Activated T-cell treated with anti-CD3 and anti-CD28 coated beads, Interleukin-2, amount 50 U/mL, for 24 hours (primary cell): ENCODE measurements around the gene PDE4D.

Experiments used
- DNase-seq: peaks from one replicate; pipeline ENCODE4 v3.0.0-alpha.2; 2020
- H3K27ac Mint-ChIP-seq: 2 replicates; pipeline ENCODE4 v1.8.0; 2020; ENCODE audit warnings: mild to moderate bottlenecking, mixed read lengths
- H3K27me3 Mint-ChIP-seq: 2 replicates; pipeline ENCODE4 v1.8.0; 2020; ENCODE audit warnings: mixed read lengths
- H3K36me3 Mint-ChIP-seq: 2 replicates; pipeline ENCODE4 v1.8.0; 2020; ENCODE audit warnings: low read depth, mixed read lengths
- H3K4me1 Mint-ChIP-seq: 2 replicates; pipeline ENCODE4 v1.8.0; 2020; ENCODE audit warnings: low read depth, mixed read lengths
- H3K4me3 Mint-ChIP-seq: 2 replicates; pipeline ENCODE4 v1.8.0; 2020; ENCODE audit warnings: mild to moderate bottlenecking, moderate library complexity, mixed read lengths
- H3K9me3 Mint-ChIP-seq: 2 replicates; pipeline ENCODE4 v1.8.0; 2020; ENCODE audit warnings: mixed read lengths

The PDE4D gene

DNA sequence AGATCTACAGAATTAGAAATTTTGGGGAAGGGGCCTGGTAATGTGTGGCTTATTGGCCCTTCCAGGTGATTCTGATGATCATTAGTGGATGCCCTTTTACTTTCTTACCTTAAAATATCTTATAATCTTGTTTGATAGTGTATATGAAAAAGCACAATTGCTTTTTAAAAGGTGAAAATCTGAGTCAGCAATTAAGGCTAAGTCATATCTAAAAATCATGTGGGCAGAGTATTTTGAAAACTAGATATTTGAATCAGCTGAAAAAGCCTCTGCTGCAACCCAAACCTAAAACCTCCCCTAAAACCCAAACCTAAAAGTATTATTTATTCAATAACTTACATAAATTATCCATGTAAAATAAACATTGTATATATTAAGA is 359.8 kb downstream of the PDE4D start:
- Mint-ChIP-seq H3K4me3 (no peak overlapping the region), H3K36me3 (no peaks in the 10 kb centered on the region), H3K27ac (no peak overlapping the region), H3K27me3 (no peaks in the 10 kb centered on the region), H3K4me1 (no peaks in the 10 kb centered on the region), H3K9me3 (no peaks in the 10 kb centered on the region)
- DNase-seq: no peak

DNA sequence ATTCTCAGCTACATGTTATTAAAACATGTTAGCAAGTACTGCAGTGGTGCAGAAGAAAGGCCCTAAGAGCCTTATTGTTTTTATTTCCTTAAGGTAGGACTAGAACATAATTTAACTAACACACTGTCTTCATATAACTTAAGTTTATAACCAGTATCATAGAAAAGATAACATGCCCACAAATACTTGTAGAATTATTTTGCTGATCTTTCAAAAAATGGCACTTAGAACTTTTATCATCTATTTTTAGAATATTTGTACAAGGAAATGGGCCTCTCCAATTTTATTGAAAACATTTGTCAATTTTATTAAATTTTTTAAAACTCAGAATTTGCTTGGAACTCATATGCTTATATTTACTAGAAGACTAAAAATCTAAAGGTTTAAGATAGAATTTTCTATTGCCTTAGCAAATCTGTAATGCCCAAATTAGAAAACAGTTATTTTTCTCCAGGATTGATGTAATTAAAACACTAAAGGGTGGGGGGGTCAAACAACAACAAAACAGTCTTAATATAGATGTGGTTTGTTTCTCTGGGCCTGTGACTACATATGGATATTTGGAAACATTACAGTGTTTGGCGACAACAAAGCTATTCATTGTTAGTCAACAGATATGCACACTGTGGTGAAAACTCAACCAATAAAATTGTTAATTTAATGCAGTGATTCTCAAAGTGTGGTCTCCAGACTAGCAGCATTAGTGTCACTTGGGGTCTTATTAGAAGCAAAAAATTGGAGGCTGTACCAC is 360.4 kb downstream of the PDE4D start:
- Mint-ChIP-seq H3K4me3 (no peak overlapping the region), H3K36me3 (no peaks in the 10 kb centered on the region), H3K9me3 (no peaks in the 10 kb centered on the region), H3K4me1 (no peaks in the 10 kb centered on the region), H3K27ac (no peak overlapping the region), H3K27me3 (no peaks in the 10 kb centered on the region)
- no peak for DNase-seq

- no peak overlapping the region for H3K4me3 Mint-ChIP-seq
- H3K36me3 Mint-ChIP-seq: no peaks in the 10 kb centered on the region
These were observed 364.3 kb downstream of the PDE4D start for GRCh38 chr5:59529239-59529638.

DNA sequence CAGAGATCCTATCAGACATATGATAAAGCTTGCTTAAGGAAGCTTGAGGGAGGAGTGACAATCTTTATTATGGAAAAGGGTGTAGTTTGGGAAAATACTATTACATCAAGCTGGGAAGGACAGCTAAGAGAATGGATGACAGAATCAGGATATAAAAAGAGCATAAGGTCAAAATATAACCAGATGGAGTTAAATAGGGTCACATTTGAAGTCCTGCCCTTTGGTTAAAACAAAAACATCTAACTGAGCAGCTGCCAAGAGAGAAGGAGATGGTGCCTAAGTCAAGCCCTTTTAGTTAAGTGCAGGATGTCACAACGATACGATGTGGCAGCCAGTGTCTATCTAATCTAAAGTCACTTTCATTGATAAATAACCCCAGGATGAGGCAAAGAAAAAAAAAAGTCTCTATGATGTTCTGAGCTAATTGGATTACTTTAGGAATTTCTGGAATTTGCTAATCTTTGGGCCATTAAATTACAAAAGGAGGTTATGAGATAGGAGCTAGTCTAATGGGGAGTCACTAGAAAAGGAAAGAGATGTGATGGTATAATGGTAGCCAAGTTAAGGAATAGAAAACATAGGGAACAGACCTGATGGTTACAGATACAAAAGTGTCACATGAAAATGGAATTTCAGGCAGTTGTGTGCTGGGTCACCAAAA is 365.2 kb downstream of the PDE4D start:
- H3K27ac Mint-ChIP-seq: no peak overlapping the region
- peaks cover 8% of the 10 kb centered on the region for H3K9me3 Mint-ChIP-seq
- no peak for DNase-seq
- no peak overlapping the region for H3K4me3 Mint-ChIP-seq
- H3K4me1 Mint-ChIP-seq: no peaks in the 10 kb centered on the region
- no peaks in the 10 kb centered on the region for H3K27me3 Mint-ChIP-seq
- no peaks in the 10 kb centered on the region for H3K36me3 Mint-ChIP-seq

More at GRCh38 chr5:59529239-59529638, 364.3 kb downstream of the PDE4D start:
- H3K4me1 Mint-ChIP-seq: no peaks in the 10 kb centered on the region
- no peak overlapping the region for H3K27ac Mint-ChIP-seq
- no peak for DNase-seq
- H3K9me3 Mint-ChIP-seq: peaks cover 2% of the 10 kb centered on the region
- H3K27me3 Mint-ChIP-seq: no peaks in the 10 kb centered on the region

DNA sequence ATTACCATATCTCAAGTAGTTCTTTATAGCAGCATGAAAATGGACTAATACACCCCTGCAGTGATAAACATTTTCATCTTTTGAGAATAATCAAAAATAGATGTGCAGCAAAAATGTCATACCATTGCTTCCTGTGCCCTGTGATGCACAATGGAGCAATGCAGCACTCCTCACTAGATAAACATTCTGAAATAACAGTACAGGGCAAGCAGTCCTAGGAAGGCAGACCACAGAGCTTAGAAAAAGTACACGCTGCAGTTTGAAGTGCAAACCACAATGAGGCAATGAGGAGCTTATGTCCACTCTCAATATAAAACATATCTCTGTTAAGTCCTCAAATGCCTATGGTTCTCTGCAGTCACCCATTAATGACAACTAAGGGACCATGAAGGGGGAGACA is 367.6 kb downstream of the PDE4D start:
- DNase-seq: no peak
- Mint-ChIP-seq H3K27me3 (no peaks in the 10 kb centered on the region), H3K36me3 (no peaks in the 10 kb centered on the region), H3K9me3 (peaks cover 8% of the 10 kb centered on the region), H3K4me3 (no peak overlapping the region), H3K4me1 (no peaks in the 10 kb centered on the region), H3K27ac (no peak overlapping the region)

DNA sequence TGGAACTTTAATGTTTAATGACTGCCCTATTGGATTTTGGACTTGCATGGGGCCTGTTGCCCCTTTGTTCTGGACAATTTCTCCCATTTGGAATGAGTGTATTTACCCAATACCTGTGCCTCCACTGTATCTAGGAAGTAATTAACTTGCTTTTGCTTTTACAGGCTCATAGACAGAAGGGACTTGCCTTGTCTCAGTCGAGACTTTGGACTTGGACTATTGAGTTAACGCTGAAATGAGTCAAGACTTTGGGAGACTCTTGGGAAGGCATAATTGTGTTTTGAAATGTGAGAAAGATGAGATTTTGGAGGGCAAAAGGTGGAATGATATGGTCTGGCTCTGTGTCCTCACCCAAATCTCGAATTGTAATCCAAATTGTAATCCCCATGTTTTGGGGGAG is 368.2 kb downstream of the PDE4D start:
- Mint-ChIP-seq H3K9me3 (peaks cover 8% of the 10 kb centered on the region), H3K4me3 (no peak overlapping the region), H3K27ac (no peak overlapping the region), H3K36me3 (no peaks in the 10 kb centered on the region), H3K27me3 (no peaks in the 10 kb centered on the region), H3K4me1 (no peaks in the 10 kb centered on the region)
- DNase-seq: no peak

DNA sequence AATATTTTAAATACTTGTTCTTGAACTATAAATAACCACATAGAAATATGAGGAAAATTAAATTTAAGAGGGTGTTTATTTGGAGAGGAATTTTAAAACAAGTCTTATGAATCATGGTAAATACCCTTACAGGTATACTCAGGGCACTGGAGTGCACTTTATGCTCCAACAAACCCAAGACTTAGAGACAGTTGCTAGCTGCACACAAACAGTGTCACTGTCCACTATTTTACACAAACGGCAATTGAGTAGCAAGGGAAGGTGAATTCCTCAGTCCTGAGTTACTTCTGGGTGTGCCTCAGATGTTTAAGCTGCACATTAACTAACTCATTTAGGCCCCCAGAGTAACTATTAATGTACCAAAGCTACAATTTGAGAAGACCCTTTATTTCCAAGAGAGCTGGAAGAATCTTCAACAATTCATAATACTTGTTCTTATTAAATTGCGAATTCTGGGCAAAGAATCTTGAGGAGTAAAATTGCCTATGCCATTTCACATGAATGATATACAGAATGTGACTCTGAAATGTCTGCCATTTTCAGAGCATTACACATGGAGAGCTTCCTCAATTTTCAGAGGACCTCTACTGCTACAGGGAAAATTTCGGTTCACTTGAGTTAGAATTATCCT is 371.2 kb downstream of the PDE4D start:
- no peak overlapping the region for H3K27ac Mint-ChIP-seq

DNA sequence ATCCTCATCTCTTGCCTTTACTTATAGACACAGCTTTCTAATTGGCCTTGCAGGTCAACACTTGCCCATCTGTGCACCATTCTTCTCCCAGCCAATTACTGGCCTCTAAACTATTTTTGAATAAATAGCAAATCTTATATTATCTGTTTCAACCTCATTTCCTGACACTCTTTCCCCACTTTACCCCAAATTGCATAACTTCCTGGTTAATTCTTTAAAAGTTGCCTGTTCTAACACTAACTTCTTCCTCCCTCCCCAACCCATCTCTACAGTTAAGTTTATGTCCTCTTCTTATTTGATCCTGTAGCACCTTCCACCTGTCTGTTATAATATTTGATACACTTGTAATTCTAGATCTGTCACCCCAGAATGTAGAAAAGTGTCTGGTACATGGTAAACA is 372.1 kb downstream of the PDE4D start:
- H3K27ac Mint-ChIP-seq: no peak overlapping the region
- H3K27me3 Mint-ChIP-seq: no peaks in the 10 kb centered on the region
- no peak for DNase-seq
- H3K4me1 Mint-ChIP-seq: no peaks in the 10 kb centered on the region
- H3K36me3 Mint-ChIP-seq: no peaks in the 10 kb centered on the region
- no peak overlapping the region for H3K4me3 Mint-ChIP-seq
- H3K9me3 Mint-ChIP-seq: peaks cover 8% of the 10 kb centered on the region

More for the DNA sequence above, 371.2 kb downstream of the PDE4D start:
- Mint-ChIP-seq H3K4me1 (no peaks in the 10 kb centered on the region), H3K27me3 (no peaks in the 10 kb centered on the region), H3K4me3 (no peak overlapping the region), H3K36me3 (no peaks in the 10 kb centered on the region), H3K9me3 (peaks cover 8% of the 10 kb centered on the region)
- DNase-seq: no peak

DNA sequence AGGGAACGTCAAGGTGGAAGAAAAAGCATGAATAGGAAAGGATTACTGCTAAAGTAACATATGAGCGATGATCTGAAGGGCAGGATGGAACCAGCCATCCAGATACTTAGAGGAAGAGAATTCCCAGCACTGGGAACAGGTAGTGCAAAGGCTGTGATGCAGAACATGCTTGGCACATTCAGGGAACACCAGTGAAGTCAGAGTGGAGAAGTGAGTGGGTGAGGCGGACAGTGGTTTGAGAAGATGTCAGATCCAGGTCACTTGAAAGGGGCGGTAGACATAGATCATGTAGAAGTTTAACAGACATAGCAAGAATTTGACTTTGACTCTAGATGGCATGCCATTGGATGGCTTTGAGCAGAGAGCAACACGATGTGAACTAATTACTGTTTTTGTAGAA is 374.2 kb downstream of the PDE4D start:
- H3K36me3 Mint-ChIP-seq: no peaks in the 10 kb centered on the region
- peaks cover 7% of the 10 kb centered on the region for H3K9me3 Mint-ChIP-seq
- no peak overlapping the region for H3K4me3 Mint-ChIP-seq
- DNase-seq: no peak
- no peak overlapping the region for H3K27ac Mint-ChIP-seq
- H3K4me1 Mint-ChIP-seq: no peaks in the 10 kb centered on the region
- H3K27me3 Mint-ChIP-seq: no peaks in the 10 kb centered on the region

DNA sequence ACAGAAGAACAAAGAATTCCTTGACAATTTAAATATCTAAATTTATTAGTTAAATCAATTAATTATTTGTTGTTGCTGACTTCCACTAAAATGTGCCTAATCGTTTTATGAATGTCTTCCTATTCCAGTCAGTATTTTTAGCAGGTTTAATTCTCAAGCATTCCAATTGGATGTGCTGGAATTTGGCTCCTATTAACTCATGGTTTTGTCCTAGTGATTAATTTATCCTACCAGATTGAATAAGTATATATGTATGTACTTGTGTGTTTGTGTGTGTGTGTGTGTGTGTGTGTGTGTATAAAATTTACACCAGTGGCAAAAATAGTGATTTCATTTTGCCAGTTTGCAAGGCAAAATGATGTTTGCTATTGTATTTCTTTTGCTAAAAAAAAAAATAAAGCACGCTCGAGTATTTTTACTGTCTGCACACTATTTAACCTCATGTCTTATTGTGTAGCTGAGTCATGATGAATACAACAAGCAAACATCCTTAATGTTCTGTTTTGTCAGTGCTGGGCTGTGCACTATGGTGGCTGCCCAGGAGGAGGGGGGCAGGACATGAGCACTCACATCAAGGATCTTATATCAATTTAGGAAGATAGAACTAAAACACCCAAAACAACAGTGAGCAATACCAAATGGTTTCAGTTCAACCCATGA is 375.5 kb downstream of the PDE4D start:
- Mint-ChIP-seq H3K27ac (no peak overlapping the region), H3K36me3 (no peaks in the 10 kb centered on the region)
- no peak for DNase-seq

GRCh38 chr5:59516161-59516560 is 377.4 kb downstream of the PDE4D start:
- Mint-ChIP-seq H3K4me3 (no peak overlapping the region), H3K27me3 (no peaks in the 10 kb centered on the region), H3K36me3 (no peaks in the 10 kb centered on the region), H3K4me1 (no peaks in the 10 kb centered on the region), H3K27ac (no peak overlapping the region), H3K9me3 (no peaks in the 10 kb centered on the region)
- DNase-seq: no peak

More for the DNA sequence above, 375.5 kb downstream of the PDE4D start:
- H3K4me1 Mint-ChIP-seq: no peaks in the 10 kb centered on the region
- H3K9me3 Mint-ChIP-seq: no peaks in the 10 kb centered on the region
- no peaks in the 10 kb centered on the region for H3K27me3 Mint-ChIP-seq
- no peak overlapping the region for H3K4me3 Mint-ChIP-seq

- Mint-ChIP-seq H3K4me3 (no peak overlapping the region), H3K36me3 (no peaks in the 10 kb centered on the region), H3K27ac (no peak overlapping the region), H3K4me1 (peaks cover 1% of the 10 kb centered on the region), H3K9me3 (no peaks in the 10 kb centered on the region), H3K27me3 (no peaks in the 10 kb centered on the region)
- no peak for DNase-seq
These were observed 387.1 kb downstream of the PDE4D start for GRCh38 chr5:59506285-59506877.

GRCh38 chr5:59504043-59504442 is 389.5 kb downstream of the PDE4D start:
- H3K36me3 Mint-ChIP-seq: no peaks in the 10 kb centered on the region
- H3K27ac Mint-ChIP-seq: no peak overlapping the region
- no peak for DNase-seq
- no peak overlapping the region for H3K4me3 Mint-ChIP-seq
- peaks cover 3% of the 10 kb centered on the region for H3K27me3 Mint-ChIP-seq
- H3K4me1 Mint-ChIP-seq: peaks cover 1% of the 10 kb centered on the region
- no peaks in the 10 kb centered on the region for H3K9me3 Mint-ChIP-seq

DNA sequence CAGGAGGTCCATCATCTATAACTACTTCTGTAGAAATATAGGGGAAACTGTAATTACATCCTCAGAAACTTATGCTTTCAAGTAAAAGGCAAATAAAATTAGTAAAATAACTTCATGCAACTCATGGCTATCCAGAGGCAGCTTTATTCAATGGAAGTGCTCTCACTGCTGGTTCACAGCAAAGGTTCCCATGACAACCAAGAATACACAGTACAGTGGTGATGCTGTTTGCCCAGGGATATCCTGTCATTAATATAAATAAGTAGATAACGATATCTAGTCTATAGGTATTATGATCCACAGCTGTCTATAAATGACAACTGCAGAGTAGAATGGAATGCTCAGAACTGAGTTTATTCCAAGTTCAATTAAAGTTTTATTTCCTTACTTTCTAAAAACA is 390.3 kb downstream of the PDE4D start:
- no peak overlapping the region for H3K4me3 Mint-ChIP-seq
- peaks cover 3% of the 10 kb centered on the region for H3K27me3 Mint-ChIP-seq
- H3K36me3 Mint-ChIP-seq: no peaks in the 10 kb centered on the region
- peaks cover 1% of the 10 kb centered on the region for H3K4me1 Mint-ChIP-seq
- no peak for DNase-seq
- H3K9me3 Mint-ChIP-seq: no peaks in the 10 kb centered on the region
- no peak overlapping the region for H3K27ac Mint-ChIP-seq
